Esophagus mucosa (tissue), 1 donor: Measurements from ENCODE around the gene GPATCH11. TPM values are rescaled to one million over a fixed set of nuclear protein-coding genes. Genes with fewer than 3 reads are reported as not detected.

Experiments
- ATAC-seq: fragments of 200-7000 bp; cut with Tn5 transposase; one replicate; pipeline ENCODE4 v1.9.1; 2020
- total RNA-seq: library from RNA; stranded (reverse); gene quantifications from one replicate; pipeline ENCODE4 v1.2.4, GENCODE V29; 2023
- donor health status: DM: yes; HTN: yes; CAD: no.

GPATCH11 gene
- 4.3 TPM for total RNA-seq

DNA sequence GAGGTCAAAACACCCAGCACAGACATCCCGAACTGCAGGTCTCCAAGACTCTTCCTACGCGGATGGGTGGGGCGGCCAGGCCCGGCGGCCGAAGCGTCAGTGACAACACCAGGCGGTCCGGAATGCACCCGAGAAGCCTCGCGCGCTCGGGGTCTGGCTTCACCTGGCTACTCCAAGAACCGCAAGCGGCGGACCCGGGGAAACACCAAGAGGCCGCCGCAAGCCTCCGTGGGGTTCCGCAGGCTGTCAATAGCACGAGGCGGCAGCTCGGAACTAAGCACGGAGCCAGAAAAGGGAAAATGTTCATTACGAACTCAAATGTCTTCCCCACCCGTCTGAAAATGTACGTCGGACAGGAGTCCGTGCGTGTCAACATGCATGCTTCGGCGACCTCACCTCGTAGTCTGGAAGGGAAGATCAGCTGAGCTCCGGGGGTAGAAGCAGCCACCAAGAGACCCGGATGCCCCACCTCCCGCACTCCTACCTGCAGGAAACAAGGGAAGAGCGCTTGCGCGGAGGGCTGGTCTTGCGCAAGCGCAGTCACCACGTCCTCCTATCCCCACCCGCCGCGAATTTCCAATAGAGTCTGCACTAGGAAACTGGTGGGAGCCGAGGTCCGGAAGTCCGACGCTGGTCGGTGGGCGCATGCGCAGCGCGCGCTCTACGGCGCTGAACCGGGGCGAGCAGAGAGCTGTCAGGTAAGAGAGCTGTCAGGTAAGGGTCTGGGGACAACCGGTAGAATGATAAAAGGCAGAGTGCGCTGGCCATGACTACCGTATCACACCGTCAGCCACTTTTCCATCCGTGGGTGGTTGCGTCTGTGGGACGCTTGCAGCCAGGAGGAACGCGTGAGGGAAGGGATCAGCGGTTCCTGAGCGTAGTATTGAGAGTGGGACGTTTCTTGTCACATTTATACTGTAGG, at the start of gene GPATCH11, which contains the start of gene HEATR5B:
GPATCH11 (plus strand) TSS at position 646 of the 922 bp plus-strand sequence. CDS start 3,864 bp downstream, outside the sequence.
HEATR5B (minus strand) TSS at position 500 of the 922 bp plus-strand sequence. CDS start 958 bp downstream, outside the sequence.
- peak; percentile 99 for ATAC-seq

- no peak for ATAC-seq
Measured at GRCh38 chr2:37037771-37038170, 46.5 kb upstream of the GPATCH11 start.

DNA sequence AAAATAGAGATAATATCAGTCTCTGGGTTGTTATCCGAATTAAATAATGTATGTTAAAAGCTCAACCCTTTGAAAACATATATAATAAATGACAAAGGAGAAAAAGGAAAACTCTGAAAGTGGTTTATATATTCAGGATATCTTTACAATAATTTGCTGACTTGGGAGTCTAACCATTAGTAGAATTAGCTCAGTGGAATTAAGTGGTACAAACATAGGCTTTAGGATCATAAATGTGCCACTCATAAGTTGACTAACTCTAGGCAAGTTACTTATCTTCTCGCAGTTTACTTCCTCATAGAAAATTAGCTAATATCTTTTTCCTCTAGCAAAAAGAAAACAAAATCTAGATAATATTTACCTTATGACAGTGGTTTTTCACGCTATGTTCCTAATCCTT, 44.7 kb upstream of the GPATCH11 start:
- no peak for ATAC-seq

GRCh38 chr2:37052600-37053332, 31.6 kb upstream of the GPATCH11 start:
- no peak for ATAC-seq

- ATAC-seq = no peak
Measured at GRCh38 chr2:37059841-37060240, 24.5 kb upstream of the GPATCH11 start.

- ATAC-seq = no peak
Measured at GRCh38 chr2:37060446-37060845, 23.9 kb upstream of the GPATCH11 start.

DNA sequence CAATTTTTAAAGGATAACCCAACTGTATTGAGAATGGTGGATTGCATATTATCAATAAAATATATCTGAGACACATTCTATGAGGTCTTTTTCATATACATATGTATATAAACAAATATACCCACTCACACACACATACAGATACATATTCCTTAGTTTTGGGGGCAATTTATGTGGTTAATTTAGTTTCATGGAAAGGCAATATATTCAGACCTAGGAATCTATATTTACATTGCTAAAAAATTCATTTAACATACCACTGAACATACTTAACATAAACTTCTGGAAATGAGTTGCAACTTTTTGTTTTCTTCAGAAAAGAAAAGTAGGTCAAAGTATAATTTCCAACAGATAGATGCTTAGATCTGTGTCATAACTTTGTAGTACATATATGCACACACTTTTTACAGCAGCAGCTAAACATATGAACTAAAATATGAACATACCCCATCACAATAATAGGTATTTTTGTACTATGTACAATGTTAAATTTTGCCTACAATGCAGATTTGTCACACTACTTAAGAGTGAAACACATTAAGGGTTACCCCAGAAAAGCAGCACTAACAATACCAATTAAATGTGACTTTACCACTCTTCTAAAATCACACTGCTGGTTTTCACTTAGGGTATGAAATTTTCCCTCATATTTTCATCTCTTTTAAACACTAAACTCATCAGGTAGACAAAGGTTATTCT, 23.2 kb upstream of the GPATCH11 start:
- no peak for ATAC-seq

DNA sequence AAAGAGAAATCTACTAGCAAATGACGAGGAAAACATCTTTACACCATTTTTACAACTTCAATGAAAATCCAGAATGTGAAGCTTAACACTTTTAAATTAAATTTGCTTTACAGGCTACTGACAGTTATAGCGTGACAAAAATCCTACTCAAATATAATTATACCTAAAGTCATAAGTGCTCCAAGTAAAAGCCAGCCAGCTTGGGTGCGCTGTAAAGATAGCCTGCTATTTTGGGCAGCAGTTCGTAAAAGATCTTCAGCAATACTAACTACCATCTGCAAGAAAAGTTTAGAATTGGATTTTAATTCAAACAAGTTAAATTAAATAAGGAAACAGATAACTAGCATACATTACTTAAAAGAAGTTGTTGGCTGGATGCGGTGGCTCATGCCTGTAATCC, 22.5 kb upstream of the GPATCH11 start:
- no peak for ATAC-seq

DNA sequence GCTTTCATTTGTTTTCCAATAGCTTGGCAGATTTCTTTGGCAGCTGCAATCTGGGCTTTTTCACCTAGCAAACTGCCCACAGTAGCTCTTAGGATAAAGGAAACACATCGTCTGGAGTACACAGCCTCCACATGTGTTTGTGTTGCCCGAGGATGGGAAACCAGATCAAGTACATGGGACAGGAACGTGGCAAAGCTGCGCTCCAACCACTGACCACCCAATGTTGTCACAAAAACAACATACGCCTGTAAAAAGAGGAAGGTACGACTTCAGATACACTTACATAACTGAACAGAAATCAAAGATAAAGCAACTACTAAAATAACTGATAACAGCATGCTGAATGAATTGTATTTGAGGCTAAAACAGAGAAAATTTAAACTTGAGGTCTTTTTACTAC, 15.6 kb upstream of the GPATCH11 start:
- ATAC-seq = no peak

DNA sequence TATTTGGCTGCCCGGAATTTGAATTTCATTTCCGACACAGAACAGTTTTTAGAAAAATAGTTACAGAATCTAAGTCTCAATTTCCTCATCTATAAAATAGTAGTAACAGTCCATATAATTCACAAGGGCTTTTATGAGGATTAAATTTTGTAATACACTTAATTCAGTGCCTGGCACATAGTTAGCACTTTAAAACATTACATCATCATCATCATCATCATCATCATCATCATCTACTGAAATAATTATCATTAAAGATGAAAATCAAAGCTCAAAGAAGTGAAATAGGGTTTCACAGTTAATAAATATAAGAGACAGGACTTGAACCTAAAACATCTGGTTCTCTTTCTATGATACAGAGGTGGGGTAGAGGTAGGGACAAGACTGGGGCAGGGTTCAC, 13.4 kb upstream of the GPATCH11 start:
- no peak for ATAC-seq

DNA sequence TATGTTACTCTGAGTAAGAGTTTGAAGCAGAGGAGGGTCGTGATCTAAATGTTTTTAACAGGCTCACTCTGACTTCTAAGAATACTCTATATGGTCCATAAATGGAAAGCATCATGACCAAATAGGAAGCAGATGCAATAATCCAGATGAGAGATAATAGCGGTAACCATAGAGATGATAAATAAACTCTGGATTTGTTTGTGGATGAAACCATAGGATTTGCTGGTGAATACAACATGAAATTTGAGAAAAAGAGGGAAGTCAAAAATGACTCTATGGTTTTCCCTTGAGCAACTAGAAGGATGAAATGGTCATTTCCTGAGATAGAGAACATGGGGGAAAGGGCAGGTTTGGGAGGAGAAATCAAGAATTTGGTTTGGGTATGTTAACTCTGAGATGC, 4.1 kb upstream of the GPATCH11 start:
- no peak for ATAC-seq

GRCh38 chr2:37080689-37081088, 3.6 kb upstream of the GPATCH11 start:
- no peak for ATAC-seq

- no peak for ATAC-seq
Measured at GRCh38 chr2:37084797-37085196, 479 bp downstream of the GPATCH11 start.

DNA sequence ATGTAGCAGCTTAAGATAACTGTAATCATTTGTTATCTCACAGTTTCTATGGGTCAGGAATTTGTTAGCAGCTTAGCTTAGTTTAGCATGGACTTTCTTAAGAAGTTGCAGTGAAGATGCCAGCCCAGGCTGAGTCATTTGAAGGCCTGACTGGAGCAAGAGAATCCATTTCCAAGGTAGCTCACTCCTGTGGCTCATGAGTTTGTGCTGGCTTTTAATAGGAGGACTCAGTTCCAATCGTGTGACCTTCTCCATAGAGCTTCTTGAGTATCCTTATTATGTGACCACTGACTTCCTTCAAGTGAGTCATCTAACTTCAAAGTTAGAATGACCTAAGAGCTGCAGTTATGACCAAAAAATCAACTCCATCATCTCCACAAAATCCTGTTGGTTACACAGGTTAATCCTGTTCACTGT, 1.4 kb downstream of the GPATCH11 start:
- peak; percentile 5 for ATAC-seq

GRCh38 chr2:37090019-37090477, 5.7 kb downstream of the GPATCH11 start:
- no peak for ATAC-seq

DNA sequence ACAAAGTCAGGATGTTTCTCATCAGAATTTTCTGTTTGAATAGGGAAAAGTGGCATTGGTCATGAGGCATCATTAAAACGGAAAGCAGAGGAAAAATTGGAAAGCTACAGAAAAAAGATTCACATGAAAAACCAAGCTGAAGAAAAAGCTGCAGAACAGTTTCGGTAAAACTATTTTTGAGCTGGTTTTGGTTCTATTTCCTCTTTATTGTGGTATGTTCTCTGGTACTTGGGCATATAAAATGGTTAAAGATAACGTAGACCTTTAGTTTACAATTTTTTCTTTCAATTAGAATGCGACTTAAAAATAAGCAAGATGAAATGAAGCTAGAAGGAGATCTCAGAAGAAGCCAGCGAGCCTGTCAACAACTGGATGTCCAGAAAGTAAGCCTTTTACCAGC, 7.6 kb downstream of the GPATCH11 start:
- ATAC-seq = no peak

DNA sequence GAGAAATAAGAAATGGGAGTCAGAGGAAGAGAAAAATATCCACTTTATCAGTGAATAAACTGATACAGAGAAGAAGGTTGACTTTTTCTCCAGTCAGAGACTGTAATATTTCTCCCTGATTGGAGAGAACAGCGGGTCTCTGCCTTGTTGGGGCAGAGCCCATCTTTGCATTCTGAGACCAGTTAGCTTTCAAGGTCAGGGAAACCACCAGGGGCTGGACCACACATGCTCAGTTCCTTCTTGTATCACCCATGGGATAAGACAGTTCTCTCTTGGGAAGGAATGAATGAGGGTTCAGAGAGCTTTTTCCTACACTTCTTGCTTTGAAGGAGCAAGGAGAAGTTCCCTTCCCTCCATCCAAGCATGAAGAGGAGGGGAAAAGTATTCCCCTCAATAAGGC, 12.2 kb downstream of the GPATCH11 start:
- no peak for ATAC-seq

DNA sequence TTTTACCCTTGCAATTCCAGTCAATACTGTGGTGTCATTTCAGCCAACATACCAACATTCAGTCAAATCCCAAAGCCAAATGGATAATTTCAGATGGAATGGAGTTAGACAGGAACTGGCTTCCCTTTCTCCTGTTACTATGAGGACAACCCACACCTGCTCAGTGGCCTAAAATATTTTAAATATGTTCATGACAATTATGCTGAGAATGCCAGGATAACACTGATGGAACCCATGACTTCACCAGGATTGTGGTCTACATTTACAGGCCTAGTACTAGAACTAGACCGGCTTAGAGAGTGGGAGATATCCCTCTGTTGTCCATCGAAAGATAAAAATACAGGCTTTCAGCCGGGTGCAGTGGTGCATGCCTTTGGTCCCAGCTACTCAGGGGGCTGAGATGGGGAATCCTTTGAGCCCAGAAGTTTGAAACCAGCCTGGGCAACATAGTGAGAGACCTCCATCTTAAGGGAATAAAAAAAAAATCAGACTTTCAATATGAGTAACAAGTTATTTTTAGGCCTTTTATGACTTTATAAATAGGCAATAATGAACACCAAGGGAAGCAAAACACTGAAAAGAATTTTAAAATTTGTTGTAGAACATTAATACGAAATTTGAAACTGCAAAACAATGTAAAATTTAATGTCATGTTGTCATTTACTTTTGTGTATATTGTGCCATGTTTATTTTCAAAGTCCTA, 14.2 kb downstream of the GPATCH11 start:
- no peak for ATAC-seq

DNA sequence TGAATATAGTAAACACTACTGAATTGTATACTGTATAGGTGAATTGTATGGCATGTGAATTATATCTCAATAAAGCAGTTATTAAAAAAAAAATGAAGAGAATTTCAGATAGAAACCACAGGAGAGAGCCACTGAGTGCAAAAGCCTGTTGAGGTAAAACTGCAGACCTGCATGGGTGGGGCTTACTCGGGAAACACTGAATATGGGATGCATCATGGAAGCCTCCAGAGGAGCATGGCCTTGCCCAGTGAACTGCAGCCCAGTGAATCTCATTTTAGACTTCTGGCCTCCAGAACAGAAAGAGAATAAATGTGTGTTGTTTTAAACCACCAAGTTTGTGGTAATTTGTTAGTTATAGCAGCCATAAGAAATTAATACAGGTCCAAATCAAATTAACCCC, 15.7 kb downstream of the GPATCH11 start:
- no peak for ATAC-seq

GRCh38 chr2:37102588-37102987, 18.3 kb downstream of the GPATCH11 start:
- no peak for ATAC-seq

DNA sequence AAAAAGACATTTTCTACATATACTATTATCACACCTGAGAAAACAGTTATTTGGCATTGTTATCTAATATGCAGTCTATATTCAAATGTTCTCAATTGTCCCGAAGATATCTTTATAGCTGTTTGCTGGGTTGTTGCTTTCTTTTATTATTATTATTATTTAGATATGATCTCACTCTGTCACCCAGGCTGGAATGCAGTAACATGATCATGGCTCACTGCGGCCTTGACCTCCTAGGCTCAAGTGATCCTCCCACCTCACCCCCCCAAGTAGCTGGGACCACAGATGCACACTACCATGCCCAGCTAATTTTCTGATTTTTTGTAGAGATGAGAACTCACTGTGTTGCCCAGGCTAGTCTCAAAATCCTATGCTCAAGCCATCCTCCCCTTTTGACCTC, 19.9 kb downstream of the GPATCH11 start:
- no peak for ATAC-seq

- no peak for ATAC-seq
Measured at GRCh38 chr2:37105150-37105549, 20.8 kb downstream of the GPATCH11 start.
